MM.1S (cell line): ENCODE measurements around the gene CCDC182.

Experiments used
- DNase-seq: peaks from one replicate; pipeline ENCODE4 v3.0.0-alpha.2; 2015
- H2AFZ ChIP-seq: fragments of 300-600 bp; sonication (generic); 2 replicates; pipeline ENCODE4 v1.6.0; 2016; ENCODE audit warnings: antibody characterized with exemption, low read length
- H3F3A ChIP-seq: fragments of 300-600 bp; sonication (generic); 2 replicates; pipeline ENCODE4 v1.6.1; 2016; ENCODE audit warnings: mild to moderate bottlenecking, antibody characterized with exemption, low read length, moderate library complexity, mixed read lengths; ENCODE audit not compliant: insufficient read depth
- H3K27ac ChIP-seq: fragments of 300-600 bp; sonication (generic); 2 replicates; pipeline ENCODE4 v1.5.1; 2016; ENCODE audit warnings: mild to moderate bottlenecking, low read length
- H3K27me3 ChIP-seq: fragments of 300-600 bp; sonication (generic); replicated peaks from 2 replicates; pipeline ENCODE4 v1.6.0; 2016; ENCODE audit warnings: low read length; ENCODE audit not compliant: insufficient read depth
- H3K36me3 ChIP-seq: fragments of 300-600 bp; sonication (generic); replicated peaks from 2 replicates; pipeline ENCODE4 v1.6.1; 2016; ENCODE audit warnings: mild to moderate bottlenecking, low read length, mixed read lengths; ENCODE audit not compliant: insufficient read depth
- H3K4me1 ChIP-seq: fragments of 300-600 bp; sonication (generic); 2 replicates; pipeline ENCODE4 v1.6.1; 2016; ENCODE audit warnings: low read length, mixed read lengths
- H3K4me2 ChIP-seq: fragments of 300-600 bp; sonication (generic); 2 replicates; pipeline ENCODE4 v1.6.0; 2016; ENCODE audit warnings: low read depth, low read length
- H3K4me3 ChIP-seq: fragments of 300-600 bp; sonication (generic); 2 replicates; pipeline ENCODE4 v1.5.1; 2016; ENCODE audit warnings: low read length, mixed read lengths
- H3K79me2 ChIP-seq: fragments of 300-600 bp; sonication (generic); 2 replicates; pipeline ENCODE4 v1.6.1; 2016; ENCODE audit warnings: mixed run types, low read length, mixed read lengths
- H3K9ac ChIP-seq: fragments of 300-600 bp; sonication (generic); 2 replicates; pipeline ENCODE4 v1.6.1; 2016; ENCODE audit warnings: low read length, mixed read lengths
- H3K9me2 ChIP-seq: fragments of 300-600 bp; sonication (generic); replicated peaks from 2 replicates; pipeline ENCODE4 v1.6.1; 2016; ENCODE audit warnings: mild to moderate bottlenecking, low read length, mixed read lengths; ENCODE audit not compliant: insufficient read depth
- H3K9me3 ChIP-seq: fragments of 300-600 bp; sonication (generic); replicated peaks from 2 replicates; pipeline ENCODE4 v1.6.1; 2016; ENCODE audit warnings: mild to moderate bottlenecking, low read length, mixed read lengths; ENCODE audit not compliant: insufficient read depth
- H4K20me1 ChIP-seq: fragments of 300-600 bp; sonication (generic); 2 replicates; pipeline ENCODE4 v1.6.1; 2016; ENCODE audit warnings: mild to moderate bottlenecking, low read length, moderate library complexity, mixed read lengths; ENCODE audit not compliant: insufficient read depth
- CTCF ChIP-seq: fragments of 300-600 bp; sonication (generic); IDR thresholded peaks from 2 replicates; pipeline ENCODE4 v1.5.1; 2016; ENCODE audit warnings: antibody characterized with exemption, low read length, mixed read lengths
- EZH2 ChIP-seq: fragments of 300-600 bp; sonication (generic); optimal IDR thresholded peaks from 2 replicates; pipeline ENCODE3; 2017; ENCODE audit warnings: low read depth, mild to moderate bottlenecking, antibody characterized with exemption, low read length, mixed read lengths
- EZH2phosphoT487 ChIP-seq: fragments of 300-600 bp; sonication (generic); IDR thresholded peaks from 2 replicates; pipeline ENCODE4 v1.6.1; 2018; ENCODE audit warnings: antibody characterized with exemption, low read length

The CCDC182 gene

GRCh38 chr17:57755480-57756070, 10.5 kb upstream of the CCDC182 start:
- Histone ChIP-seq H3K36me3 (no peaks in the 10 kb centered on the region), H2AFZ (no peak overlapping the region), H3K9ac (no peak overlapping the region), H4K20me1 (no peaks in the 10 kb centered on the region), H3K27me3 (no peaks in the 10 kb centered on the region), H3K4me3 (no peak overlapping the region), H3K9me3 (no peaks in the 10 kb centered on the region), H3K27ac (no peak overlapping the region), H3F3A (no peaks in the 10 kb centered on the region), H3K9me2 (no peaks in the 10 kb centered on the region), H3K4me2 (no peak overlapping the region), H3K4me1 (peaks cover 3% of the 10 kb centered on the region; the same call in 1 of the 2 replicates), H3K79me2 (no peaks in the 10 kb centered on the region)
- no peak for TF ChIP-seq EZH2
- TF ChIP-seq EZH2phosphoT487 = no peak
- TF ChIP-seq CTCF = no peak
- DNase-seq = no peak

GRCh38 chr17:57752031-57752905, 7.2 kb upstream of the CCDC182 start:
- Histone ChIP-seq H3K27ac (no peak overlapping the region), H3K9me2 (no peaks in the 10 kb centered on the region), H3F3A (no peaks in the 10 kb centered on the region), H2AFZ (no peak overlapping the region), H3K4me1 (no peaks in the 10 kb centered on the region), H4K20me1 (no peaks in the 10 kb centered on the region), H3K79me2 (no peaks in the 10 kb centered on the region), H3K4me2 (no peak overlapping the region), H3K9me3 (no peaks in the 10 kb centered on the region), H3K36me3 (no peaks in the 10 kb centered on the region), H3K4me3 (no peak overlapping the region), H3K27me3 (no peaks in the 10 kb centered on the region), H3K9ac (no peak overlapping the region)
- TF ChIP-seq EZH2phosphoT487 (no peak), EZH2 (no peak), CTCF (no peak)
- DNase-seq = no peak

DNA sequence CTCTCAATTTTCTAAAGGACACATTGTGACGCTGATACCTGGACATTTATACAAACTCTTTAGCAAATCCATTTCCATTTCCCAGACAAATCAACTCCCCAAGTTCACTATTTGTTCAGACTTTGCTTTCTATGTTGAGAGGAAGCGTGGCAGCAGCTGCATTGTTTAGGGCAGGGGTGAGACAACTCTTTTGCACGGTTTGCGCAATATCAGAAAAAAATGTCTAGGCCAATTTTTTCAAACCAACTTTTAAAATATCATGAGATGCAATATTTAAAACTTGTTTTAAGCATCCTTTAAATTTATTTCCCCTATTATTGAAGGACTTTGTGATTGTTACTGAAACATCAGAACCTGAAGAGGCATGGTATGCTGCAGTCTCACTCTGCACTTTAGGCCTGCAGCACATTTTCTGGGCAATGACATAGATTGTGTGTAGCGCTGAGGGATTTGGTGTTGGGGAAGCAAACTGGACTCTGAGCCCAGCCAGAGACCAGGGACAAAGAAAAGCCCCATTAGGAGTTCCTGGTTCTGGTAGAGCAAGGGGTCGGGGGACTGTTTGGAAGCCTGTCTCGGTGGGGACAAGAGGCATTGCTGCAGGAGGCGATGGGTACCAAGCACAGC, 6.4 kb upstream of the CCDC182 start:
- no peak for DNase-seq
- Histone ChIP-seq H4K20me1 (no peaks in the 10 kb centered on the region), H3K27ac (no peak overlapping the region), H2AFZ (no peak overlapping the region), H3K9me2 (no peaks in the 10 kb centered on the region), H3K4me3 (no peak overlapping the region), H3K27me3 (no peaks in the 10 kb centered on the region), H3K79me2 (no peaks in the 10 kb centered on the region), H3K9ac (no peak overlapping the region), H3K4me1 (no peaks in the 10 kb centered on the region), H3K36me3 (no peaks in the 10 kb centered on the region), H3F3A (no peaks in the 10 kb centered on the region), H3K4me2 (no peak overlapping the region), H3K9me3 (no peaks in the 10 kb centered on the region)
- TF ChIP-seq EZH2phosphoT487 (no peak), CTCF (no peak), EZH2 (no peak)
